Measurements from ENCODE around the gene C12orf75.

- TF ChIP-seq SP1 (IDR thresholded peaks at IDR 0.05; ENCODE audit: low read depth, low read length): no peak
- TF ChIP-seq CTCF (IDR thresholded peaks at IDR 0.05 in 2 of 3, conservative IDR thresholded peaks at IDR 0.05 in 1 of 3; ENCODE audit: control insufficient read depth in 2 of 3, extremely low read depth in 1 of 3, insufficient read depth in 1 of 3, low read depth in 3 of 3, low read length in 3 of 3): no peak
- no peak for TF ChIP-seq ATF2 (IDR thresholded peaks at IDR 0.05; ENCODE audit: low read length)
- TF ChIP-seq BCLAF1 (IDR thresholded peaks at IDR 0.05): no peak
- TF ChIP-seq REST (IDR thresholded peaks at IDR 0.05; ENCODE audit: low read depth, low read length): no peak
- TF ChIP-seq CREB1 (IDR thresholded peaks at IDR 0.05; ENCODE audit: low read depth): no peak
- no peak for TF ChIP-seq POLR2A (IDR thresholded peaks at IDR 0.05; ENCODE audit: low read depth, low read length)
- TF ChIP-seq SMC3 (IDR thresholded peaks at IDR 0.05; ENCODE audit: borderline replicate concordance, low read length): no peak
- no peak for TF ChIP-seq ZNF207 (IDR thresholded peaks at IDR 0.05; ENCODE audit: borderline replicate concordance)
These were observed 14.8 kb upstream of the C12orf75 start for GRCh38 chr12:105315726-105316125.
